ENCODE measurements around the gene ANKRD27. TPM values are rescaled to one million over a fixed set of nuclear protein-coding genes. Genes with fewer than 3 reads are reported as not detected.
"Not testable (repeated sequence)": the region's sequence is repeated elsewhere in the genome, so short reads cannot be mapped to it uniquely, and the experiment has no call there.

The ANKRD27 gene
- 23.3 TPM for total RNA-seq

DNA sequence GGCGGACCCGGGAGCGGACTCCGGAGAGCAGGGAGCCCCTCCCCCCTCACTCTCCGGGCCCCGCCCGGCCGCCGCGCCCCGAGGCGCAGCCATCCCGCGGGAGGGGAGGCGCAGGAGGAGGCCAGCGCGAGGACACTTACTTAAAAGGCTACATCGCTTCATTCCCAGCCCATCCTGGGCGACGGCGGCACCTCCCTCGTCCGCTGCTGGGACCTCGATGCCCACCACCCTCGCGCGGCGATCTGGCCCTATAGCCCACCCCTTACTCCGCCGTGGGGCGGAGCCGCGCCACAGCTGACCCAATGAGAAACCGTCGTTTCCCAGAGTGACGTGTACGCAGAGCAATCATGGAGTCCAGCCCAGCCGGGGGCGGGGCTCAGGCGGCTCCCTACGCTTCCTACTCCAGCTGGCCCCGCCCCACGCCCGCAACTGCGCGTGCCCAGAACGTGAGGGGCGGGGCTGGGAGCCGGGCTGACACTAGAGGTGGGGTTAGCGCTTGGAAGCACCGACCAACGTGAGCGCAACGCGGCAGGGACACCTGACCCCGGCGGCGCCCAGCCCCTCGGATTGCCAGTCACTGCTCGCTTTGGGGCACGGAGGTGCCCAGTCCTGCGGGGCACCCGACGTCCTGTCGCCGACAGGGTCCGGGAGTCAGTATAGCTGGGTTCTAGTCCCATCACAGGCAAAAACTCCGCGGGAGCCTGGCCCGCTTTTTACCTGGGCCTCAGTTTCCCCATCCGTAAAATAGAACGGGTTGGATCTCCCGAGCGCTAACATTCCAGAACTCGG is at the start of gene ANKRD27:
Gene ANKRD27, minus strand, starts transcription at position 250 of the 789 bp plus-strand sequence. CDS start 16,165 bp downstream, outside the sequence.
- peak; percentile 98 for DNase-seq

DNA sequence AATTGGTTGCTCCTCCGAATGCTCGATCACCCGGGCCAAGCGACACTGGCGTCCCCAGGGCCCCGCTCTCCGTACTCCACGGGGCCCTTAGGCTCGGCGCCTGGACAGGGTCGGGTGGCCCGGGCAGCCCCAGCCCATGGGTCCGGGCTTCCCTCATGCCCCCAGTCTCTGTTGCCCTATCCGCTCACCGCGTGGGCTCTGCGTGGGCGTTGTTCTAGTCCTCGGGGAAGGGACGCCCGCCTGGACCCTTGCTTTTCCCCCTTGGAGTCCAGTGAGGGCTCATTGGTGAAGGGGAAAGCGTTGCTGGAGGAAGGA is 45.9 kb upstream of the ANKRD27 start:
- DNase-seq = no peak

DNA sequence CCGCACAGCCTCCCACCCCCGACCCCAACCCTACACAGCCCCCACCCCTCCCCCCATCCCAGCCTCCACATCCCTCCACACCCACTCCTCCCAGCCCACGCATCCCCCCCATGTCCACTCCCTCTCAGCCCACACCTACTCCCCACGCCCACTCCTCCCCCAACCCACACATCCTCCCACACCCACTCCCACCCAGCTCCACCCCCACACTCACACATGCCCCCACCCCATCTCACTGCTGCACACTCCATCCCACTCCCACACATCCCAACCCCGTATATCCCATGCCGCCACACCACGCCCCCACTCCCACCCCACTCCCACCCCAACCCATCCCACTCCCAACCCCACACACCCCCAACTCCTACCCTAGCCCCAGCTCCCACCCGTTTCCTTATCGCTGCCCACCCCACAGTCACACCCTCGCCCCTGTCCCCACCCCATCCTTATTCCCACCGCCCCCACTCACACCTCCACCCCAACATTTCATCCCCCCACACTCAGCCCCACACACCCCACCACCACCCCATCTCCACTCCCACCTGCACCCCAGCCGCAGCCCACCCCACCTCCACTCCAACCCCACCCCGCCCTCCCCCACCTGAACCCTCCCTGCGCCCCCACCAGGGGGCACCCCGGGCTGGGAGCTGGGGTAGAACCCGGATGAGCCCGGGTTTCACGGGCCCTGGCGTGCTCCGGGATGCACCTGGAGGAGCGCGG is 45.4 kb upstream of the ANKRD27 start:
- no peak for DNase-seq

DNA sequence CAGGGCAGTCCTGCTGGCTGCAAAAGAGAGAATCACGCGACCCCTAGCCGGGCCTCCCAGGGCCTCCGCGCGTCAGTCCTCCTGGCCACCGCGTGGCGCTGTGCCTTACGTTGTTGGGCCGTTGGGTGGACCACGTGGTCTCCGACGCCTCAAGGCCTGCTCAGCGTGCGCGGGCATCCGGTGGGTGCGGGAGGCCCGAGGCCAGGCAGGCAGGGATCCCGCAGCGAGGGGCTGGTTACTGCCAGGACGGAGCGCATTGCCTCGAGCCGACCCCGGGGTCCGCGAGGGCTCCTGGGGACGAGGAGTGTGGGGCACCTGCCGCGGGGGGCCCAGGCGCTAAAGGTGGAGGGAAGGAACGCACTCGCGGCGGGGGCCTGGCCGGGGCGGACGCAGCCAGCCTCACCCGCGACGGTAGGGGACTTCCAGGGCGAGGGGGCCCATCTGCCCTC is 44.7 kb upstream of the ANKRD27 start, which contains the start of gene TDRD12:
Gene TDRD12, plus strand, starts transcription at position 157 of the 449 bp plus-strand sequence. CDS start 306 bp downstream, outside the sequence.
- DNase-seq = no peak

DNA sequence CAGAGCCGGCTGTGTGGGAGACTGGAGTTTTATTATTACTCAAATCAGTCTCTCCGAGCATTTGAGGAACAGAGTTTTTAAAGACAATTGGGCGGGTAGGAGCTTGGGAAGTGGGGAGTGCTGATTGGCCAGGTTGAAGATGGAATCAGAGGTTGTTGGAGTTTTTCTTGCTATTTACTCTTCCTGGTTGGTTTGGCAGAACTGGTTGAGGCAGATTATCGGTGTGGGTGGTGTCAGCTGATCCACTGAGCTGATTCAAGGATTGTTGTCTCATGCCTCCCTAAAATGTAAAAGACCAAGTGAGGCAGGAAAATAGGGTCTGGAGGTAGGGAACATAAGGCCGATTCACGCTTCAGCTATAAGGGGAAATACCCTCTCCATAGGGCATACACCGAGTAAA is 43.3 kb upstream of the ANKRD27 start:
- DNase-seq = no peak

DNA sequence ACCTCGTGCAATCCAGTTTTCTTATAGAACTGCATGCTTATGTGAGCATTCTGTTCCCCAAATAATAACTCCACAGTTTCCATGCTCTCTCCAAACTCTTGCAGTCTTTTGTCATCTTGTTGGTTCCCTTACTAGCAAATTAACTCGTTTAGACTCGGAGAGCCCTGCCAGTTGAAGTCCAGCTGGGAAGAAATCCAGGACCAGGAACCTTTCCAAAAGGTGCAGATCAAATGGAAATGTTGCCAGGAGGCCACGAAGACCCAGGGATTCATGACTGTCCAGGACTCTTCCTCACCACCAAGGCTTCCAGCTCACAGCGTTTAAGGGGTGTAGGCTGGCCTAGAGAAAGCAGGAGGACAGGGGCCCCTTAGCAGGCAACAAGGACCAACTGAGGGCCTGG is 42.5 kb upstream of the ANKRD27 start:
- no peak for DNase-seq

- DNase-seq = not testable (repeated sequence)
Observed at GRCh38 chr19:32716203-32716602, 41.2 kb upstream of the ANKRD27 start.

GRCh38 chr19:32711747-32712146 is 36.8 kb upstream of the ANKRD27 start:
- DNase-seq = no peak

DNA sequence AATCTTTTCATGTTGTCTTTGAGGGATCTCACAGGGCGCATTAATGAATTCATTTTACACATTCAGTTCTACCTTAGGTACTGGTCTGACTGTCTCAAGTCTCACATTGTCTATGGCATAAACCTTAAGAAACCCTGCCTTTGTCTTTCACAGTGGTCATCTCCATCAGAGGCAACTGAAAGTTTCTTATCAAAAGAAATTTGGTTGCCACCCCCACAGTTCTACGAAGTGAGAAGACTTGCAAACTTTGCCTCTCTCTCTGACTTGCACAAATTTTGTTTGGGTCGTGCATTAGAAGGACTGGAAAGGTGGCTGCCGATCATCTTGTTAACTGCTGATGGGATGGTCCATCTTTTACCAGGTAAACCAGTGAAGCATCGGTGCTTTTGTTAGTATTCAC is 34.1 kb upstream of the ANKRD27 start:
- DNase-seq = no peak

DNA sequence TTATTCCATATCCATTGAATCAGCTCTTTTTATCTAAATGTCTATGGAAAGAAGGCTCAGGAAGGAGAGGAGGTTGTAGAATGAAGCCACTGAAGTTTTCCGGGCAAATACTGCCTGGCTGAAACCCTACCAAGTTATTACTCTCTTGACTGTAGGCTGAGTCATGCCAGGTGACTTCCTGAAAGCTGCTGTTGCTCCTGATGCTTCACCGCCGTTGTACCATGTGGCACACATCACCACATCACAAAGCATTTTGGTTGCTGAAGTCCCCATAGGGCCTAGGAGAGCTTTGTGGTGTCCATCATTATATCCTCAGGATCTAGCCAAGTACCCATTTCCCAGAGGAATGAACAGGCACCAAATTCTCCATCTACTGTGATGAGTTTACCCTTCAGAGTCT is 33.5 kb upstream of the ANKRD27 start:
- DNase-seq = no peak

DNA sequence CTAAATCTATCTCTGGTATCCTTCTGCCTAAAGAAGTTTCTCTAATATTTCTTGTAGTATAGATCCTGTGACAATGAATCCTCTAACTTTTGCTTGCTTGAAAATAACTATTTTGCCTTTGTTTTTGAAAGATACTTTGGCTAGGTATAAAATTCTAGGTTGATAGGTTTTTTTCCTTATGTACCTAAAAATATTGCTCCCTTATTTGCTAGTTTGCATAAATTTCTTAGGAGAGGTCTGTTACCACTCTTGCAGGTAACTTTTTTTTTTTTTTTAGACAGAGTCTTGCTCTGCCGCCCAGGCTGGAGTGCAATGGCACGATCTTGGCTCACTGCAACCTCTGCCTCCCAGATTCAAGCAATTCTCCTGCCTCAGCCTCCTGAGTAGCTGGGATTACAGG is 29.0 kb upstream of the ANKRD27 start:
- DNase-seq = not testable (repeated sequence)

DNA sequence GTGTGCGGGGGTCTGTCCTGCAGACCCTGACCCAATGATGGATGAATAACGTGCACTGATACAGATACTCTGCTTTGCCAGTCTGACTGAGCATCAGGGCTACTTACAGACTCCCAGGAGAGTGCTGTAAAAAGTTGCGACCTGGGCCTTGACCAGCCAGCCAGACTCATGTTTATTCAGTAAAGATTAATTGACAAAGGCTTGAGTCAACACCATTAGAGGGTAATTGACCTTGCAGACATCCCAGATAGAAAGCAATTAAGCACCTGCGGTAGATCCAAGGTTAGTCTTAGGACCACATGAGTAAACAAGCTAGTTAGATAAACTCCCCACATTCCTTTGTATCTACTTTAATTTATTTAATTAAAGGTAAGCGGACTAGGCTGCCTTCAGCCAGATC is 27.0 kb upstream of the ANKRD27 start:
- DNase-seq = no peak

GRCh38 chr19:32700129-32700528 is 25.1 kb upstream of the ANKRD27 start:
- not testable (repeated sequence) for DNase-seq

- DNase-seq = not testable (repeated sequence)
Observed at GRCh38 chr19:32696771-32697170, 21.8 kb upstream of the ANKRD27 start.

- not testable (repeated sequence) for DNase-seq
Observed at GRCh38 chr19:32695506-32695905, 20.5 kb upstream of the ANKRD27 start.

- DNase-seq = not testable (repeated sequence)
Observed at GRCh38 chr19:32694851-32695250, 19.9 kb upstream of the ANKRD27 start.

DNA sequence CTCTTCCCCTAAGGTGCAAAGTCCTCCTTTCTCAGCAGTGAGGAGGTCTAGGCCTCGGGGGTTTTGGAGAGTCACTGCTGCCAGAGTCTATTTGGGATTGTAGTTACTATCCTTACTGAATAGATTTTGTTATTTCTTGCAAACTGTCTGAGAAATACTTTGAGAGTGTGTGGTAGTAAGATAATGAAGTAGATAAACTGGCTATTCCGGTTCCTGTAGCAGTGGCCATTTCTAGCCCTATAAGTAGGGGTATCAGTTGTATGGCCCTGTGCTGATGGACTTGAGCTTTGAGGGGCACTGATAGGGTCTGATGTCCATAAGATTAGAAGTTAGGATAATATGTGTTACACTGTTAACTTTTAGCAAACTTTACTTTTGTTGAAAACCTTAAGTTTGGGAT is 19.3 kb upstream of the ANKRD27 start:
- DNase-seq = not testable (repeated sequence)

DNA sequence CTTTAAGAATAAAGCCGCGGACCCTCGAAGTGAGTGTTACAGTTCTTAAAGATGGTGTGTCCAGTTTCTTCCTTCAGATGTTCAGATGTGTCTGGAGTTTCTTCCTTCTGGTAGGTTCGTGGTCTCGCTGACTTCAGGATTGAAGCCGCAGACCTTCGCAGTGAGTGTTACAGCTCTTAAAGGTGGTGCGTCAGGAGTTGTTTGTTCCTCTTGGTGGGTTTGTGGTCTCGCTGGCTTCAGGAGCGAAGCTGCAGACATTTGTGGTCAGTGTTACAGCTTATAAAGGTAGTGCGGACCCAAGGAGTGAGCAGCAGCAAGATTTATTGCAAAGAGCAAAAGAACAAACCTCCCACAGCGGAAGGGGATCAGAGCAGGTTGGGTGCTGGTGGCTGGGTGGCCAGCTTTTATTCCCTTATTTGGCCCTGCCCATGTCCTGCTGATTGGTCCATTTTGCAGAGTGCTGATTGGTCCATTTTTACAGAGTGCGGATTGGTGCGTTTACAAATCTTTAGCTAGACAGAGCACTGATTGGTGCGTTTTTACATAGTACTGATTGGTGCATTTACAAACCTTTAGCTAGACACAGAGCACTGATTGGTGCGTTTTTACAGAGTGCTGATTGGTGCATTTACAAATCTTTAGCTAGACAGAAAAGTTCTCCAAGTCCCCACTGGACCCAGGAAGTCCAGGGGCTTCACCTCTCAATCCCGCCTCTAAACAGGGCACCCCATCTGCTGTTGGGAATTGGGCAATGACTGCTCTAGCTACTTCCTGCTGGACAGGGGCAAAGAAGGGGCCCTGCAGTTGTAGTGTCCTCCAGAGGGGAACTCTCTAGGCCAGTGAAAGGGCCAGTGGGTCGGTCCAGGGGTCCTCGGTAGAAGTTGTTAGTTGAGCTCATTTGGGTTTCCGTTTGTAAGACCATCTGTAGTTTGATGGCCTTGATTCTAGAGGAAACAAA is 18.4 kb upstream of the ANKRD27 start:
- not testable (repeated sequence) for DNase-seq

DNA sequence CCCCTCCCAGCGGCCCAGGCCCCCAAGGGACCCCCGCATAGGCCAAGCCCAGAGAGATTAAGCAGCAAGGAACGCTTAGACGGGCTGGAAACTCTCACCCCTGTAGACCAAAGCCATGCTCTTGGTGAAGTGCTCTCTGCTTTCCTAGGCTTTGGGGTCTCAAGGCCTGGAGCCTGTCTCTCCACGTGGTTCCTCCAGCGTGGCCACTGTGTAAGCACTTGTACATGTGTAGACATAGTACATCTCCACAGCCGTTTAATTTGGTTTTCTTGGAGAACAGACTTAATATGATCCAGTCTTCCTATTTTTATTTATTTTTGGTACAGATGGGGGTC is 17.7 kb upstream of the ANKRD27 start:
- no peak for DNase-seq

DNA sequence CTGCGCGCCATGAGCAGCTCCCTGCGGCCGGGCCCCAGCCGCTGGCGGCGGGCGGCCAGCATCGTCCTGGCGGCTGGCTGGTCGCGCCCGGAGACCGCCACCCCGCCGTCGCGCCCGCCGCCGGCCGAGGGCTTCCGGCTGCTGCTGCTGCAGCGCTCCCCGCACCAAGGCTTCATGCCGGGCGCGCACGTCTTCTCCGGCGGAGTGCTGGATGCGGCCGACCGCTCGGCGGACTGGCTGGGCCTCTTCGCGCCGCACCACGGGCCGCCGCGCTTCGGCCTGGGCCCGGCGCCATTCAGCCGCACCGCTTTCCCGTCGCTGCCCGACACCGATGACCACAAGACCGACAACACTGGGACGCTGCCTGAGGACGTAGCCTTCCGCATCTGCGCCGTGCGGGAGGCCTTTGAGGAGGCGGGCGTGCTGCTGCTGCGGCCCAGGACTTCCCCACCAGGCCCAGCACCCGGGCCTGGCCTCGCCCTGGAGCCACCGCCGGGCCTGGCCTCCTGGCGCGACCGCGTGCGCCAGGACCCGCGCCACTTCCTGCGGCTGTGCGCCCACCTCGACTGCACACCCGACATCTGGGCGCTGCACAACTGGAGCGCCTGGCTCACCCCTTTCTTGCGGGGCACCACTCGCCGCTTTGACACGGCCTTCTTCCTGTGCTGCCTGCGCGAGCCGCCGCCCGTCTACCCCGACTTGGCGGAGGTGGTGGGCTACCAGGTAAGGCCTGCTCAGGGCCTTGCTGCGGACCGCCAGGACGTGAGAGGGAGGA is 17.2 kb upstream of the ANKRD27 start:
- DNase-seq = no peak

DNA sequence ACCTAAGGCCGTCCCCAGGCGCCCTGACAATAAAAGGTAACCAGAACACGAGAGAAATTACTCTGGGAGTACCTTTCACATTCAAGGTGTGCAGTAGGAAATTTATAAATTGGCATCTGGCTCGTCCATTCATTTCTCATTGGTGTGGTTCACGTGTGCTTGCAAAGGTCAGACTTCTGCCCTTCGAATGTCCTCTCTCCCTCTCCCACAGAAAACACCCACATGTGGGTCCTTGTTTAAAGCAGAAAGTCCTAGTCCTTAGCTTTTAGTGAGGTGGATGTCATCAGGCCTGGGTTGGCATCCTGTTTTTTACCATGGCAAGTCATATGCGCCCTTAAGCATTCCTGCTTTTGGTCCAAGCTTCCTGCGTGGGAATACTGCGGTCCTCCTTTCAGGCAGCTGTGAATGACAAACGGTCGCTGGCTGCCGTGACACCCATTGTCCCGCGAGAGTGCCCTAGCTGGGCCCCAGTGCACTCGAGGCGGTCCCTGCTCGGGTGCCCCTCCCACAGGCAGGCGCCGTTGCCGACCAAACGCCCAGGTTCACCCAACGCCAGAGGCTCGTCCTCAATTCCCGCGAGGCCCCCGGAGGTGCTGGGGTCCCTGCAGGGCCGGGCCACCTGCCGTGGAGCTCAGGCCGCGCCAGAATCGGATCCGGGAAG is 16.4 kb upstream of the ANKRD27 start, which contains the start of gene NUDT19:
Gene NUDT19, plus strand, starts transcription at position 531 of the 661 bp plus-strand sequence. CDS start 140 bp downstream, outside the sequence.
- peak; percentile 28 for DNase-seq

Measured in skin of body (tissue), 2 donors.